HepG2 (cell line): Measurements from ENCODE around the gene MPZL3. TPM values are rescaled to one million over a fixed set of nuclear protein-coding genes. Genes with fewer than 3 reads are reported as not detected.

ENCODE experiments used
- BCL6 ChIP-seq: IDR thresholded peaks from 2 replicates; pipeline ENCODE4 v1.6.1; 2016; ENCODE audit warnings: missing genetic modification reagents, missing compliant biosample characterization
- CBX5 ChIP-seq: sonication (generic); formaldehyde crosslinking; IDR thresholded peaks from 2 replicates; pipeline ENCODE4 v1.4.0; 2020; ENCODE audit warnings: missing genetic modification reagents, borderline replicate concordance
- CC2D1A ChIP-seq: sonication (generic); formaldehyde crosslinking; IDR thresholded peaks from 2 replicates; pipeline ENCODE4 v1.8.1; 2023; ENCODE audit warnings: mild to moderate bottlenecking, missing genetic modification reagents
- DMTF1 ChIP-seq: sonication (generic); formaldehyde crosslinking; IDR thresholded peaks from 2 replicates; pipeline ENCODE4 v1.4.0; 2020; ENCODE audit warnings: mild to moderate bottlenecking, missing genetic modification reagents
- FOXK1 ChIP-seq: sonication (generic); formaldehyde crosslinking; IDR thresholded peaks from 2 replicates; pipeline ENCODE4 v1.4.0; 2020; ENCODE audit warnings: low read depth, missing genetic modification reagents, borderline replicate concordance
- GABPB1 ChIP-seq: IDR thresholded peaks from 2 replicates; pipeline ENCODE4 v1.6.1; 2016; ENCODE audit warnings: mild to moderate bottlenecking, missing genetic modification reagents, moderate library complexity, missing compliant biosample characterization
- KDM6A ChIP-seq: IDR thresholded peaks from 2 replicates; pipeline ENCODE4 v1.6.1; 2016; ENCODE audit warnings: low read depth
- NCOA5 ChIP-seq: sonication (generic); formaldehyde crosslinking; IDR thresholded peaks from 2 replicates; pipeline ENCODE4 v1.4.0; 2020; ENCODE audit warnings: missing genetic modification reagents
- NFE2L1 ChIP-seq: sonication (generic); formaldehyde crosslinking; IDR thresholded peaks from 2 replicates; pipeline ENCODE4 v1.4.0; 2020; ENCODE audit warnings: missing genetic modification reagents, mild to moderate bottlenecking, borderline replicate concordance
- POGZ ChIP-seq: sonication (generic); formaldehyde crosslinking; IDR thresholded peaks from 2 replicates; pipeline ENCODE4 v1.4.0; 2020; ENCODE audit warnings: mild to moderate bottlenecking, missing genetic modification reagents
- SOX13 ChIP-seq, 3 experiments: fragments of 450-650 bp in 1 of 3; sonication (generic) in 1 of 3; formaldehyde crosslinking in 1 of 3; IDR thresholded peaks in 2 of 3; conservative IDR thresholded peaks in 1 of 3; 2 replicates each; pipeline versions ENCODE4 v1.5.0 to v1.6.1; 2016 to 2020; ENCODE audit warnings: antibody characterized with exemption in 1 of 3, mild to moderate bottlenecking in 1 of 3, missing compliant biosample characterization in 1 of 3, missing genetic modification reagents in 1 of 3, moderate library complexity in 1 of 3
- SP5 ChIP-seq: IDR thresholded peaks from 2 replicates; pipeline ENCODE4 v1.6.1; 2016; ENCODE audit warnings: low read depth, borderline replicate concordance
- SUZ12 ChIP-seq: fragments of 150-350 bp; IDR thresholded peaks from 2 replicates; pipeline ENCODE4 v1.6.1; 2014; ENCODE audit warnings: low read depth, low read length
- TCF12 ChIP-seq, 2 experiments: fragments of 450-650 bp in 1 of 2; sonication (generic) in 1 of 2; formaldehyde crosslinking in 1 of 2; IDR thresholded peaks; 2 replicates each; pipeline versions ENCODE4 v1.6.1 to v1.8.0; 2017 to 2022; ENCODE audit warnings: antibody characterized with exemption in 1 of 2, mild to moderate bottlenecking in 1 of 2, missing genetic modification reagents in 1 of 2, moderate library complexity in 1 of 2
- ZBTB21 ChIP-seq: sonication (generic); formaldehyde crosslinking; IDR thresholded peaks from 2 replicates; pipeline ENCODE4 v1.4.0; 2020; ENCODE audit warnings: missing genetic modification reagents
- ZNF263 ChIP-seq: sonication (generic); formaldehyde crosslinking; IDR thresholded peaks from 2 replicates; pipeline ENCODE4 v1.4.0; 2020; ENCODE audit warnings: missing genetic modification reagents
- ZNF546 ChIP-seq: sonication (generic); formaldehyde crosslinking; conservative IDR thresholded peaks from 2 replicates; pipeline ENCODE4 v1.8.1; 2023; ENCODE audit warnings: mild to moderate bottlenecking, missing genetic modification reagents
- ZNF766 ChIP-seq: sonication (generic); formaldehyde crosslinking; IDR thresholded peaks from 2 replicates; pipeline ENCODE4 v1.5.0; 2020; ENCODE audit warnings: missing genetic modification reagents, borderline replicate concordance
- ZNF775 ChIP-seq: sonication (generic); formaldehyde crosslinking; IDR thresholded peaks from 2 replicates; pipeline ENCODE4 v1.4.0; 2020; ENCODE audit warnings: missing genetic modification reagents, mild to moderate bottlenecking, moderate library complexity, borderline replicate concordance
- polyA plus RNA-seq, 8 experiments: library from polyadenylated mRNA; depleted of rRNA in 3 of 8; stranded (reverse) in 7 of 8; unstranded in 1 of 8; fragments of >200 nt; fragmentation: Illumina TruSeq in 4 of 8; extraction: Trizol in 4 of 8; gene quantifications; 2 replicates each; pipeline versions ENCODE4 v1.2.1 to v1.2.3, GENCODE V29; 2011 to 2016; ENCODE audit warnings: low read depth in 4 of 8, missing spikeins in 1 of 8, mixed read lengths in 1 of 8; ENCODE audit not compliant: insufficient read depth in 1 of 8
- total RNA-seq, 5 experiments: library from RNA; depleted of rRNA; stranded (reverse); fragments of >200 nt; fragmentation: Illumina TruSeq; extraction: Trizol; gene quantifications; 2 replicates each; pipeline ENCODE4 v1.2.3, GENCODE V29; 2016; ENCODE audit warnings: low read depth in 1 of 5
- TF ChIP-seq, protein P1 (sequence below): IDR thresholded peaks from 2 replicates; pipeline ENCODE4 v1.6.1; 2016; ENCODE audit warnings: low read depth, borderline replicate concordance
- TF ChIP-seq, protein P2 (sequence below): sonication (generic); formaldehyde crosslinking; IDR thresholded peaks from 2 replicates; pipeline ENCODE4 v1.4.0; 2020; ENCODE audit warnings: missing genetic modification reagents
- TF ChIP-seq, protein P3 (sequence below): sonication (generic); formaldehyde crosslinking; IDR thresholded peaks from 2 replicates; pipeline ENCODE4 v1.4.0; 2020; ENCODE audit warnings: mild to moderate bottlenecking, missing genetic modification reagents, borderline replicate concordance

The MPZL3 gene
- total and polyA plus RNA-seq, 2 of the 13 experiments (the other 11 are each of a cell fraction or from before 2014, with no cell fraction given) = 5.3 to 9.3 TPM

DNA sequence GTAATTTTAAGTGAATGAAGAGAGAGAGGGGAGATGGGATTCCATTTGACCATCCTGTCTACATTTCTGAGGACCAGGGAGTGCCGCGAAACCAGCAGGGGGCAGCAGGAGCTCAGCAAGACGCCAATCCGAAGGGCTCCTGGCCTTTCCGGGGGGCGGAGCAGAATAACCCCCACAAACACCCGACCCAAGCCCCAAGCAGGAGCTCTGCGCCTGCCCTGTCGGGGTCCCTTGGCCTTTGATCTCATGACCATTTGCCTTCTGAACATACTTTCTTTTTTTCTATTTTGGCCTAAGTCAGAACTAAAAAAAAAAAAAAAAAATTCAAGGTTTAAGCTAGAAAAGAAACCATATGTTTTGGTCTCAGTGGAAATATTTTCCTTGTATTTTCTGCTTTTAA, 53.8 kb downstream of the MPZL3 start (continued):
- TF ChIP-seq POGZ (CRISPR knock-in tag) (peak; percentile 54; the same call in 1 of the 2 replicates), NCOA5 (no peak), CBX5 (CRISPR knock-in tag) (peak; percentile 55; the same call in 1 of the 2 replicates), GABPB1 (CRISPR knock-in tag) (peak; percentile 46), ZBTB21 (no peak), NFE2L1 (CRISPR knock-in tag) (no peak), SP5 (peak; percentile 90), FOXK1 (no peak), SUZ12 (no peak), ZNF775 (CRISPR knock-in tag) (no peak), BCL6 (0 out of 2 replicates have a peak, but pooled peaks have one; percentile 7), ZNF766 (no peak), ZNF263 (CRISPR knock-in tag) (no peak), KDM6A (CRISPR knock-in tag) (no peak), TCF12 (IDR thresholded peaks at IDR 0.05) (no peak), TCF12 (CRISPR knock-in tag; IDR thresholded peaks at IDR 0.05) (no peak), SOX13 (IDR thresholded peaks at IDR 0.05) (no peak), SOX13 (CRISPR knock-in tag; conservative IDR thresholded peaks at IDR 0.05 in 1 of 2, IDR thresholded peaks at IDR 0.05 in 1 of 2) (no peak), DMTF1 (CRISPR knock-in tag) (no peak), ZNF546 (CRISPR knock-in tag) (no peak), CC2D1A (no peak)
- TF ChIP-seq, protein P1, sequence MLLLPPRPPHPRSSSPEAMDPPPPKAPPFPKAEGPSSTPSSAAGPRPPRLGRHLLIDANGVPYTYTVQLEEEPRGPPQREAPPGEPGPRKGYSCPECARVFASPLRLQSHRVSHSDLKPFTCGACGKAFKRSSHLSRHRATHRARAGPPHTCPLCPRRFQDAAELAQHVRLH (CRISPR knock-in tag) = peak; percentile 75; the same call in 1 of the 2 replicates
- TF ChIP-seq, protein P2, sequence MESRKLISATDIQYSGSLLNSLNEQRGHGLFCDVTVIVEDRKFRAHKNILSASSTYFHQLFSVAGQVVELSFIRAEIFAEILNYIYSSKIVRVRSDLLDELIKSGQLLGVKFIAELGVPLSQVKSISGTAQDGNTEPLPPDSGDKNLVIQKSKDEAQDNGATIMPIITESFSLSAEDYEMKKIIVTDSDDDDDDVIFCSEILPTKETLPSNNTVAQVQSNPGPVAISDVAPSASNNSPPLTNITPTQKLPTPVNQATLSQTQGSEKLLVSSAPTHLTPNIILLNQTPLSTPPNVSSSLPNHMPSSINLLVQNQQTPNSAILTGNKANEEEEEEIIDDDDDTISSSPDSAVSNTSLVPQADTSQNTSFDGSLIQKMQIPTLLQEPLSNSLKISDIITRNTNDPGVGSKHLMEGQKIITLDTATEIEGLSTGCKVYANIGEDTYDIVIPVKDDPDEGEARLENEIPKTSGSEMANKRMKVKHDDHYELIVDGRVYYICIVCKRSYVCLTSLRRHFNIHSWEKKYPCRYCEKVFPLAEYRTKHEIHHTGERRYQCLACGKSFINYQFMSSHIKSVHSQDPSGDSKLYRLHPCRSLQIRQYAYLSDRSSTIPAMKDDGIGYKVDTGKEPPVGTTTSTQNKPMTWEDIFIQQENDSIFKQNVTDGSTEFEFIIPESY = no peak
- TF ChIP-seq, protein P3, sequence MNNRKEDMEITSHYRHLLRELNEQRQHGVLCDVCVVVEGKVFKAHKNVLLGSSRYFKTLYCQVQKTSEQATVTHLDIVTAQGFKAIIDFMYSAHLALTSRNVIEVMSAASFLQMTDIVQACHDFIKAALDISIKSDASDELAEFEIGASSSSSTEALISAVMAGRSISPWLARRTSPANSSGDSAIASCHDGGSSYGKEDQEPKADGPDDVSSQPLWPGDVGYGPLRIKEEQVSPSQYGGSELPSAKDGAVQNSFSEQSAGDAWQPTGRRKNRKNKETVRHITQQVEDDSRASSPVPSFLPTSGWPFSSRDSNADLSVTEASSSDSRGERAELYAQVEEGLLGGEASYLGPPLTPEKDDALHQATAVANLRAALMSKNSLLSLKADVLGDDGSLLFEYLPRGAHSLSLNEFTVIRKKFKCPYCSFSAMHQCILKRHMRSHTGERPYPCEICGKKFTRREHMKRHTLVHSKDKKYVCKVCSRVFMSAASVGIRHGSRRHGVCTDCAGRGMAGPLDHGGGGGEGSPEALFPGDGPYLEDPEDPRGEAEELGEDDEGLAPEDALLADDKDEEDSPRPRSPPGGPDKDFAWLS (CRISPR knock-in tag) = no peak
